ENCODE measurements around the gene TMEM232.

GRCh38 chr5:110625376-110625999 lies 101.0 kb downstream of the TMEM232 start:
- TF ChIP-seq REST (IDR thresholded peaks at IDR 0.05; ENCODE audit: insufficient read depth in 1 of 2, low read depth in 2 of 2, low read length in 1 of 2): no peak
- TF ChIP-seq CTCF (IDR thresholded peaks at IDR 0.05): peak; percentile 22; the same call in 1 of the 2 replicates
- TF ChIP-seq POLR2AphosphoS5 (IDR thresholded peaks at IDR 0.05; ENCODE audit: low read depth, low read length): no peak

Data from Panc1 (cell line).